ENCODE results near the gene SLC4A7.

GRCh38 chr3:27326629-27327545 lies 157.3 kb downstream of the SLC4A7 start:
- no peak for TF ChIP-seq CTCF (IDR thresholded peaks at IDR 0.05; ENCODE audit: extremely low read depth in 1 of 2, insufficient read depth in 1 of 2, low read depth in 1 of 2, low read length in 2 of 2)
- TF ChIP-seq MYC (IDR thresholded peaks at IDR 0.05; ENCODE audit: low read depth, low read length) = no peak
- TF ChIP-seq, protein P1, sequence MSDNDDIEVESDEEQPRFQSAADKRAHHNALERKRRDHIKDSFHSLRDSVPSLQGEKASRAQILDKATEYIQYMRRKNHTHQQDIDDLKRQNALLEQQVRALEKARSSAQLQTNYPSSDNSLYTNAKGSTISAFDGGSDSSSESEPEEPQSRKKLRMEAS (IDR thresholded peaks at IDR 0.05; ENCODE audit: insufficient read depth, insufficient read length) = no peak

Measured in endothelial cell of umbilical vein (primary cell).